Lung (tissue), 12 donors: Measurements from ENCODE around the gene IFNA7. TPM values are rescaled to one million over a fixed set of nuclear protein-coding genes. Genes with fewer than 3 reads are reported as not detected.
"Not testable (repeated sequence)": the region's sequence is repeated elsewhere in the genome, so short reads cannot be mapped to it uniquely, and the experiment has no call there.

Source experiments
- ATAC-seq: fragments of 200-7000 bp; cut with Tn5 transposase; one replicate; pipeline ENCODE4 v1.9.1; 2020; ENCODE audit warnings: moderate number of reproducible peaks; ENCODE audit not compliant: insufficient read depth, low FRiP score
- DNase-seq, 3 donors: peaks; one replicate each; pipeline ENCODE4 v3.0.0-alpha.2; 2013 to 2017
- H3K27ac ChIP-seq, 2 donors: one replicate each; pipeline ENCODE4 v1.5.1; 2013; ENCODE audit warnings: mild to moderate bottlenecking in 2 of 2, moderate library complexity in 2 of 2, control low read depth in 1 of 2, inconsistent platforms in 1 of 2, low read depth in 1 of 2, low read length in 1 of 2
- H3K27me3 ChIP-seq, 3 donors: one replicate each; pipeline ENCODE4 v1.5.1; 2013; ENCODE audit warnings: low read length in 2 of 3; ENCODE audit not compliant: control insufficient read depth in 3 of 3, insufficient read depth in 3 of 3
- H3K36me3 ChIP-seq, 4 donors: one replicate each; pipeline ENCODE4 v1.5.1; 2013; ENCODE audit warnings: low read length in 4 of 4, mild to moderate bottlenecking in 1 of 4, moderate library complexity in 1 of 4; ENCODE audit not compliant: control insufficient read depth in 4 of 4, insufficient read depth in 4 of 4
- H3K4me1 ChIP-seq, 5 donors: one replicate each; pipeline ENCODE4 v1.5.1; 2013; ENCODE audit warnings: low read length in 5 of 5, mild to moderate bottlenecking in 2 of 5, moderate library complexity in 1 of 5; ENCODE audit not compliant: control insufficient read depth in 5 of 5, insufficient read depth in 5 of 5
- H3K4me3 ChIP-seq: one replicate; pipeline ENCODE4 v1.5.1; 2013; ENCODE audit warnings: mild to moderate bottlenecking, control low read depth, moderate library complexity
- H3K9ac ChIP-seq, 2 donors: one replicate each; pipeline ENCODE4 v1.5.1; 2013; ENCODE audit warnings: low read length in 2 of 2, control low read depth in 1 of 2; ENCODE audit not compliant: insufficient read depth in 1 of 2
- H3K9me3 ChIP-seq, 4 donors: one replicate each; pipeline ENCODE4 v1.5.1; 2013; ENCODE audit warnings: low read length in 3 of 4, mild to moderate bottlenecking in 1 of 4, moderate library complexity in 1 of 4; ENCODE audit not compliant: control insufficient read depth in 4 of 4, insufficient read depth in 3 of 4
- CTCF ChIP-seq: IDR thresholded peaks from 2 replicates; pipeline ENCODE4 v1.5.1; 2012; ENCODE audit warnings: mild to moderate bottlenecking; ENCODE audit errors: control extremely low read depth, extremely low read depth
- WGBS, 2 donors: extraction: QIAGEN DNeasy Blood & Tissue Kit; methylation state at CpG; one replicate each; pipeline ENCODE4 v1.1.7; 2013; 5-methylcytosine and 5-hydroxymethylcytosine counted together
- polyA plus RNA-seq, 2 donors: library from polyadenylated mRNA; stranded (reverse); fragments of 200-250 nt; gene quantifications; one replicate each; pipeline ENCODE4 v1.2.1, GENCODE V29; 2013
- total RNA-seq, 2 donors: library from RNA; depleted of rRNA in 1 of 2; stranded (reverse); fragments of >200 nt in 1 of 2; gene quantifications; one replicate each; pipeline ENCODE4 v1.2.1, GENCODE V29; 2014 to 2021
- donor health status: control.
- donor health status: control.
- donor health status: Bipolar disorder and iron deficiency.
- donor health status: healthy.
- donor health status: DM: yes; HTN: yes; CAD: no.

IFNA7 gene
- total and polyA plus RNA-seq, 4 donors: not detected

DNA sequence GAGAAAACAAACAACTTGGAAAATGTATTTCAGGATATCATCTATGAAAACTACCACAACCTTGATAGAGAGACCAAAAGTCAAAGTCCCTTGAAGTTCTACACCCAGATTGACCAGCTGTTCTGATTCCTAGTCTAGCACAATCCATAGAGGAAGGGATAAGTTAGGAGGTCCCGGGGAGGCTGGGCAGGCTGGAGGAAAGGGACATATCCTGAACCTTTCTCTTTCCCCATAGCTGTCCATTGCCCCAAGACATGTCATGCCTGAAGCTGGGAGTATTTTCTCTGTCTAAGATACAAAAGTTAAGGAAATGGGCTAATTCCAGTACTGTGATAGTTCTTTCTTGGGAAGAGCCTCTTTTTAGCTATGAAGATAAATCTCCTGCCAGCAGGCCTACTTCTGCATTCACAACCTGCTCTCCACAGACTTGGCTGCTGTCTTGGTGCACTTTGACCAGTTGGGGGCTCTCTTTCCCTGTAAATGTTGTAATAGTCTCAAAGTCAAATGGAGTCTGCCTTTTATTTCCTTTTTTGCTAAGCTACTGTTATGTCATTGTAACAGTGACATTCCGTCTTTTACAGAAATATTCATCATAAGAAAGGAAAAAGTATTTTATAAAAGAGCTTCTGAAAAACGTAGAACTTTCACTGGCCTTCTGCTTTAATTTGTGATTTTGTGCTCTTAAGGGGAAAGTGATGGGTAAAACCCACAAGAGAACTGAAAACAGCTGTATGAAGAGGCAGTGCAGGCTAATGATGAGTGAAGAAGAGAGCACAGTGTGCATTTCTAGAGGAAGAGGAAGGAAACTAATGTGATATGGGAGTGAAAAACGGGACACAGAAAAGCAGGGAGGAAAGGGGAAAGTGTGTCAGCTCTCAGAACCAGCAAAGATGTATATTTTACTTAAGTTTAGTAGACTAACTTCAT is 18.9 kb downstream of the IFNA7 start:
- WGBS, 2 donors: 31 to 40% methylated on average over 4 of the region's 4 CpGs

DNA sequence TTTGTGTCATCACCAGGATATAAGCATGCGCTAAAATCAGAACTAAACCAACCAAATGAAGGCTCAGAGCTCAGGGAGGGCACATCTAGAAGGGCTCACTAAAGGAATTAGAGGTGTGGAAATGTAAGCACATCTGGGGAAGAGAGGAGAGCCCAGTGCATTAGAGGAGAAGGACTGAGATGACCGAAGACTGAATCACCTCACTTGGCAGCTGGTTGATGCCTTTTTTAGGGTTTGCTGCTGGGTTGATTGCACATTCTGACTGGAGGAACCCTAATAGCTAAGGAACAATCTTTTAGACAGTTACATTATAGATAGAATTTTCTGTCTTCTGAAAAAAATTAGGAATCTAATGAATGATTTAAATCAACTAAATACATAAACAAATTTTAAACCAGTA is 27.3 kb downstream of the IFNA7 start:
- ATAC-seq (no peak), DNase-seq (no peak)
- WGBS, 2 donors: 92 to 94% methylated on average over 2 of the region's 2 CpGs
- Histone ChIP-seq H3K4me3 (no peak overlapping the region), H3K27me3 (no peaks in the 10 kb centered on the region), H3K4me1 (no peaks in the 10 kb centered on the region), H3K9ac (no peak overlapping the region), H3K9me3 (no peaks in the 10 kb centered on the region), H3K36me3 (no peaks in the 10 kb centered on the region), H3K27ac (no peak overlapping the region)
- TF ChIP-seq CTCF: no peak

More for the DNA sequence above, 18.9 kb downstream of the IFNA7 start:
- H3K4me3 ChIP-seq, H3K9ac ChIP-seq, H3K27me3 ChIP-seq, H3K27ac ChIP-seq, H3K36me3 ChIP-seq, H3K9me3 ChIP-seq, ATAC-seq, H3K4me1 ChIP-seq: not testable (repeated sequence)
- peak in 2 of 3 donors; percentile 4 to 5 for DNase-seq
- peak; percentile 13 for TF ChIP-seq CTCF

- H3K4me3 ChIP-seq: no peak overlapping the region
- H3K27me3 ChIP-seq: no peaks in the 10 kb centered on the region
- no peak overlapping the region for H3K9ac ChIP-seq
- DNase-seq (no peak), ATAC-seq (no peak)
- no peak overlapping the region for H3K27ac ChIP-seq
- no peaks in the 10 kb centered on the region for H3K4me1 ChIP-seq
- 77 to 89% methylated on average over 3 of the region's 3 CpGs for WGBS, 2 donors
- H3K9me3 ChIP-seq: no peaks in the 10 kb centered on the region
- H3K36me3 ChIP-seq: no peaks in the 10 kb centered on the region
- no peak for TF ChIP-seq CTCF
These were observed 29.8 kb downstream of the IFNA7 start for GRCh38 chr9:21172156-21172555.
